ENCODE results near the gene TCEANC2. TPM values are rescaled to one million over a fixed set of nuclear protein-coding genes. Genes with fewer than 3 reads are reported as not detected.

TCEANC2 gene
- total and polyA plus RNA-seq, 2 donors (not counting 3 experiments of a cell fraction or from before 2014, with no cell fraction given), result 3.2 to 6.1 TPM

DNA sequence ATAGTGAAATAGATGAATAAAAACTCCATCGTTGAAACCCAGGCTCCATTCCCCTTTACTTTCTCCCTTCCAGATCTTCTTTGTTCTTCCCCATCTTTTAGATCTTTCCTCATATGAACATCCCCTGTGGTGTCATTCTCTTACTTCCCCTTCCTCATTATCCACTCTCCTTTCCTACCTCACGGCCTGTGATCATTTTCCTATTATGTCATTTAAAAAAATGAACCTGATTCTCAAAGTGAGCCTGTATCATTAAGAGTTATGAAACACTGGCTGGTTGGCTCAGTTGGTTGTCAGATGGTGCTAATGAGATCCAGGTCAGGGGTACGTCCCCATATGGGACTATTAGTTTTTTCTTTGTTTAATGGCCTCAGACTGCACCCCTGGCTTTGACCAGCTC is 38.3 kb downstream of the TCEANC2 start:
- H4K20me1 ChIP-seq (replicated peaks; ENCODE audit: control insufficient read depth, extremely low read depth, insufficient read depth, low read length), result no peaks in the 10 kb centered on the region
- FAIRE-seq (no peak), DNase-seq (ENCODE audit: low read depth, low spot score) (no peak)
- no peak overlapping the region for H3K27ac ChIP-seq (ENCODE audit: insufficient read depth, low read depth, low read length)
- H2AFZ ChIP-seq (ENCODE audit: low read depth, low read length), result no peak overlapping the region
- H3K9me3 ChIP-seq (replicated peaks; ENCODE audit: control insufficient read depth, insufficient read depth, low read length), result no peaks in the 10 kb centered on the region
- ChIA-PET CTCF (no interaction called here), POLR2A (no interaction called here)
- no TSS peak for BruUV-seq (replicated peaks)
- H3K4me3 ChIP-seq (replicated peaks in 1 of 3; ENCODE audit: insufficient read depth in 1 of 3, low read depth in 1 of 3, low read length in 3 of 3), result no peak overlapping the region
- no peak overlapping the region for H3K4me2 ChIP-seq (ENCODE audit: insufficient read depth, low read length)
- peaks cover 5% of the 10 kb centered on the region for H3K4me1 ChIP-seq (ENCODE audit: control insufficient read depth, extremely low read depth, insufficient read depth, low read length)
- no peaks in the 10 kb centered on the region for H3K79me2 ChIP-seq (ENCODE audit: control insufficient read depth, insufficient read depth, low read length)
- no peak for TF ChIP-seq FOS (IDR thresholded peaks at IDR 0.05; ENCODE audit: borderline replicate concordance, insufficient read depth, low read length)
- no peak for TF ChIP-seq GATA2 (IDR thresholded peaks at IDR 0.05; ENCODE audit: insufficient read depth, insufficient read length, low read depth, low read length)
- no peak for TF ChIP-seq POLR2AphosphoS5 (IDR thresholded peaks at IDR 0.05; ENCODE audit: insufficient read depth, low read depth, low read length)
- TF ChIP-seq JUN (IDR thresholded peaks at IDR 0.05; ENCODE audit: borderline replicate concordance, insufficient read depth, insufficient read length, low read depth), result no peak
- no peak for TF ChIP-seq MYC (IDR thresholded peaks at IDR 0.05; ENCODE audit: low read depth, low read length)
- TF ChIP-seq MAX (IDR thresholded peaks at IDR 0.05; ENCODE audit: insufficient read depth, insufficient read length), result no peak
- TF ChIP-seq EZH2 (IDR thresholded peaks at IDR 0.05; ENCODE audit: borderline replicate concordance, low read depth, low read length, severe bottlenecking), result no peak
- no peak for TF ChIP-seq POLR2A (IDR thresholded peaks at IDR 0.05; ENCODE audit: low read depth, low read length)
- TF ChIP-seq CTCF (IDR thresholded peaks at IDR 0.05; ENCODE audit: extremely low read depth in 1 of 2, insufficient read depth in 1 of 2, low read depth in 1 of 2, low read length in 2 of 2), result no peak
- intact Hi-C loops (cut with micrococcal nuclease), result no loop called here
- H3K9ac ChIP-seq (replicated peaks; ENCODE audit: extremely low read depth, insufficient read depth, low read length), result no peak overlapping the region
- dilution Hi-C loops (cut with MboI; ENCODE audit: extremely low pct_ligation_motif_present, low sequenced_read_pairs), result no loop called here
- H3K36me3 ChIP-seq (ENCODE audit: control insufficient read depth in 2 of 2, extremely low read depth in 1 of 2, insufficient read depth in 2 of 2, low read length in 2 of 2), result no peaks in the 10 kb centered on the region
- H3K9me1 ChIP-seq (replicated peaks; ENCODE audit: control insufficient read depth, extremely low read depth, insufficient read depth, low read length), result no peaks in the 10 kb centered on the region
- H3K27me3 ChIP-seq (ENCODE audit: control insufficient read depth in 2 of 2, insufficient read depth in 2 of 2, low read length in 2 of 2), result no peaks in the 10 kb centered on the region
